Hepatocyte (in vitro differentiated cells): ENCODE results near the gene LIPA.

ENCODE experiments used
- EZH2phosphoT487 ChIP-seq: fragments of 200-600 bp; sonication (generic); IDR thresholded peaks from one replicate; pipeline ENCODE4 v1.6.1; 2018; ENCODE audit warnings: antibody characterized with exemption, mild to moderate bottlenecking, low read depth, moderate library complexity; ENCODE audit not compliant: unreplicated experiment, severe bottlenecking
- TF ChIP-seq, protein P1 (sequence below): fragments of 200-600 bp; sonication (generic); IDR thresholded peaks from 2 replicates; pipeline ENCODE4 v1.5.1; 2016; ENCODE audit warnings: antibody characterized with exemption, mild to moderate bottlenecking; ENCODE audit not compliant: poor library complexity

DNA sequence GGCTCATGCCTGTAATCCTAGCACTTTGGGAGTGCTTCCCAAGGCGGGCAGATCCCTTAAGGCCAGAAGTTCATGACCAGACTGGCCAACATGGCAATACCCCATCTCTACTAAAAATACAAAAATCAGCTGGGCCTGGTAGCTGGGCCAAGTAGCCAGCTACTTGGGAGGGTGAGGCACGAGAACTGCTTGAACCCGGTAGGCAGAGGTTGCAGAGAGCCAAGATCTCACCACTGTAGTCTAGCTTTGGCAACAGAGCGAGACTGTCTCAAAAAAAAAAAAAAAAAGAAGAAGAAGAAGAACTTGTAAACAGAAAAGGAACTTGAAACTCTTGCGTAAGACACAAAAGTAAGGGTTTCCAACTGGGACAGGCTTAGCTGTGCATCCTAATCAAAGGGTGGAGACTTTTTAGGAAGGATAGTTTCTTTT lies 44.7 kb upstream of the LIPA start:
- TF ChIP-seq EZH2phosphoT487: no peak
- TF ChIP-seq, protein P1, sequence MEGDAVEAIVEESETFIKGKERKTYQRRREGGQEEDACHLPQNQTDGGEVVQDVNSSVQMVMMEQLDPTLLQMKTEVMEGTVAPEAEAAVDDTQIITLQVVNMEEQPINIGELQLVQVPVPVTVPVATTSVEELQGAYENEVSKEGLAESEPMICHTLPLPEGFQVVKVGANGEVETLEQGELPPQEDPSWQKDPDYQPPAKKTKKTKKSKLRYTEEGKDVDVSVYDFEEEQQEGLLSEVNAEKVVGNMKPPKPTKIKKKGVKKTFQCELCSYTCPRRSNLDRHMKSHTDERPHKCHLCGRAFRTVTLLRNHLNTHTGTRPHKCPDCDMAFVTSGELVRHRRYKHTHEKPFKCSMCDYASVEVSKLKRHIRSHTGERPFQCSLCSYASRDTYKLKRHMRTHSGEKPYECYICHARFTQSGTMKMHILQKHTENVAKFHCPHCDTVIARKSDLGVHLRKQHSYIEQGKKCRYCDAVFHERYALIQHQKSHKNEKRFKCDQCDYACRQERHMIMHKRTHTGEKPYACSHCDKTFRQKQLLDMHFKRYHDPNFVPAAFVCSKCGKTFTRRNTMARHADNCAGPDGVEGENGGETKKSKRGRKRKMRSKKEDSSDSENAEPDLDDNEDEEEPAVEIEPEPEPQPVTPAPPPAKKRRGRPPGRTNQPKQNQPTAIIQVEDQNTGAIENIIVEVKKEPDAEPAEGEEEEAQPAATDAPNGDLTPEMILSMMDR: no peak
